Activated naive CD4-positive, alpha-beta T cell treated with anti-CD3 and anti-CD28 coated beads, Interleukin-2, amount 10 ng/mL, durations not matched to agents 7 days and 5 days (primary cell): ENCODE results near the gene MEAF6.
"Not testable (repeated sequence)": the region's sequence is repeated elsewhere in the genome, so short reads cannot be mapped to it uniquely, and the experiment has no call there.

Experiments used
- CTCF ChIA-PET: fragments of 350-600 bp; sonication (Branson Sonifier 250); formaldehyde crosslinking; loops from one replicate; lab custom pipeline; 2021; ENCODE audit warnings: antibody characterized with exemption; lab: Charles Lee
- DNase-seq: peaks from one replicate; pipeline ENCODE4 v3.0.0-alpha.2; 2020
- H3K27ac Mint-ChIP-seq: one replicate; pipeline ENCODE4 v1.8.0; 2021; ENCODE audit warnings: mild to moderate bottlenecking, moderate library complexity, mixed read lengths
- H3K27me3 Mint-ChIP-seq: one replicate; pipeline ENCODE4 v1.8.0; 2021; ENCODE audit warnings: mild to moderate bottlenecking, mixed read lengths
- H3K36me3 Mint-ChIP-seq: one replicate; pipeline ENCODE4 v1.8.0; 2021; ENCODE audit warnings: mixed read lengths
- H3K4me1 Mint-ChIP-seq: one replicate; pipeline ENCODE4 v1.8.0; 2021; ENCODE audit warnings: mixed read lengths
- H3K4me3 Mint-ChIP-seq: one replicate; pipeline ENCODE4 v1.8.0; 2021; ENCODE audit warnings: mild to moderate bottlenecking, moderate library complexity, mixed read lengths
- H3K9me3 Mint-ChIP-seq: one replicate; pipeline ENCODE4 v1.8.0; 2021; ENCODE audit warnings: mixed read lengths

Gene MEAF6

DNA sequence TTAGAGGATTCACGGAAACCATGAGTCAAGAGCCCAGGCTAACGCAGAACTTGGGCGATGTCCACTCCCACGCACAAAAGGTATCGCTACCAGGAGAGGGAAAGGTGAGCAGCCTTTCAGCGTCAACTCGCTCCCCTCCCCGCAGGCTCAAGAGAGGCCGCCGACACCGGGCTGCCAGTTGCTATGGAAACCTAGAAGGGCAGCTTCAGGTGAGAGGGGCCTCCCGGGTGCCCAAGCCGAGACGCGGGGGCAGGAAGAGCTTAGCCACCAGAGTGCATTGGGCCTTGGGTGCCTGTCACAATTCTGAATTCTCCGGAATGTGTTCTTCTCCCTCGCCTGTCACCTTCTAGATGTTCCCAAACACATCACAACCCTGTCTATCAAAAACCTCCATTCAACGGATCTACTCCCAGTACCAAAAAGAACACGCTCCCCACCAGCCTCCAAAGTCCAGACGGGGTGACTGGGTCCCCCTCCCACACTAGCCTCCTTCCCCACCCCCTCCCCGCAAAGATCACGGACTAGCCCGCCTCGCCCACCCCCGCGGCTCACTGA lies 694 bp downstream of the MEAF6 start:
- DNase-seq = peak; percentile 62
- peak overlapping the region; percentile 88 for H3K4me3 Mint-ChIP-seq

GRCh38 chr1:37509181-37509580 lies 5.4 kb downstream of the MEAF6 start:
- H3K4me1 Mint-ChIP-seq = peaks cover 30% of the 10 kb centered on the region
- no peak for DNase-seq
- no peaks in the 10 kb centered on the region for H3K9me3 Mint-ChIP-seq
- no peak overlapping the region for H3K27ac Mint-ChIP-seq
- CTCF ChIA-PET = interaction anchor here (0.6 to 2.0 kb wide), 8 partner anchors 8 to 173 kb away, joined by 3 to 9 read pairs (median 4); partner anchors contain the start of gene ZC3H12A
- H3K36me3 Mint-ChIP-seq = peaks cover 47% of the 10 kb centered on the region
- H3K4me3 Mint-ChIP-seq = no peak overlapping the region
- H3K27me3 Mint-ChIP-seq = no peaks in the 10 kb centered on the region

More for the DNA sequence above, 694 bp downstream of the MEAF6 start:
- Mint-ChIP-seq H3K36me3 (peaks cover 23% of the 10 kb centered on the region), H3K27ac (peak overlapping the region; percentile 86), H3K4me1 (peaks cover 40% of the 10 kb centered on the region), H3K9me3 (no peaks in the 10 kb centered on the region), H3K27me3 (peaks cover 4% of the 10 kb centered on the region)
- CTCF ChIA-PET = interaction anchor here (1.1 to 2.4 kb wide), 8 partner anchors 8 to 59 kb away, joined by 3 to 17 read pairs (median 4); no protein-coding TSS in a partner anchor

DNA sequence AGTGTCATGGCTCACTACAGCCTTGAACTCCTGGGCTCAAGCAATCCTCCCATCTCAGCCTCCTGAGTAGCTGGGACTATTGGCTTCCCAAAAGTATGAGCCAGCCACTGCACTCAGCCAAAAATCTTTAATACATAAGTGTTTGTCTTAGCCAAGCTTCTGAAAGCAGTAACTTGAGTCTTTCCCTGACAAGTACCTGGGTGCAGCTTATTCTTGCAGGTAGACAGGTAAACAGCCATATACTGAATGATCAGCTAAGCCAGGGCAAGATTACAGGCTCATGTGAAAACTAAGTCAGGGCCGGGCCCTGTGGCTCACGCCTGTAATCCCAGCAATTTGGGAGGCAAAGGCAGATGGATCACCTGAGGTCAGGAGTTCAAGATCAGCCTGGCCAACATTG lies 7.8 kb downstream of the MEAF6 start:
- Mint-ChIP-seq H3K4me1 (peaks cover 17% of the 10 kb centered on the region), H3K36me3 (peaks cover 40% of the 10 kb centered on the region), H3K27me3 (no peaks in the 10 kb centered on the region), H3K27ac (no peak overlapping the region), H3K9me3 (no peaks in the 10 kb centered on the region), H3K4me3 (no peak overlapping the region)
- no peak for DNase-seq
- CTCF ChIA-PET = interaction anchor here (0.9 kb wide), 1 partner anchor 21 kb away, joined by 4 read pairs; no protein-coding TSS in a partner anchor

- H3K27ac Mint-ChIP-seq, H3K9me3 Mint-ChIP-seq, H3K4me3 Mint-ChIP-seq, H3K27me3 Mint-ChIP-seq, DNase-seq, H3K4me1 Mint-ChIP-seq: not testable (repeated sequence)
- CTCF ChIA-PET = interaction anchor here (0.6 to 1.1 kb wide), 4 partner anchors 9 to 151 kb away, joined by 3 to 7 read pairs (median 4); partner anchors contain the start of gene MEAF6
- peaks cover 43% of the 10 kb centered on the region for H3K36me3 Mint-ChIP-seq
Measured at GRCh38 chr1:37502791-37503190, 11.8 kb downstream of the MEAF6 start.

- H3K27ac Mint-ChIP-seq = no peak overlapping the region
Measured at GRCh38 chr1:37502104-37502503, 12.5 kb downstream of the MEAF6 start.

DNA sequence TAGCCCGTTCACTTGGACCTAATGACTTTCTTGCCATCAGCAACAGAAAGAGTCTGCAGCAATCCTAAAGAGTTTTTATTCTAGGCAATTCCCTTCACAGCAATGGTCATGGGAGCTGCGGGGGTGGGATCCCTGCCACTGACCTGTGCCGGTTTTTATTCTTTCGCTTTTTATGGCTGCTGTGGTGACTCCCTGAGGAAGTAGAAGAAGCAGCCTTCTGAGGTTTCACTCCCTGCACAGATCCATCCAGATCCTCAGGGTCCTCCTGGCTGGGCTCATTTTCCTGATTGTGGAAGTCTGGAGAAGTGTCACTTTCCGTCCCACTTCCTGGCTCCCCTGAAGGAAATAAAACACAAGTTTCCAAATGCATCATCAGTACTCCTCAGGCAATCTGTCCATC lies 12.9 kb downstream of the MEAF6 start:
- no peak for DNase-seq
- Mint-ChIP-seq H3K9me3 (no peaks in the 10 kb centered on the region), H3K27ac (no peak overlapping the region), H3K27me3 (no peaks in the 10 kb centered on the region), H3K36me3 (peaks cover 35% of the 10 kb centered on the region), H3K4me3 (no peak overlapping the region), H3K4me1 (peaks cover 2% of the 10 kb centered on the region)
- CTCF ChIA-PET = interaction anchor here (1.4 kb wide), 1 partner anchor 8 kb away, joined by 5 read pairs; no protein-coding TSS in a partner anchor

More at GRCh38 chr1:37502104-37502503, 12.5 kb downstream of the MEAF6 start:
- CTCF ChIA-PET = interaction anchor here (0.6 kb wide), 1 partner anchor 101 kb away, joined by 5 read pairs; no protein-coding TSS in a partner anchor
- Mint-ChIP-seq H3K27me3 (no peaks in the 10 kb centered on the region), H3K4me1 (peaks cover 2% of the 10 kb centered on the region), H3K36me3 (peaks cover 36% of the 10 kb centered on the region), H3K9me3 (no peaks in the 10 kb centered on the region), H3K4me3 (no peak overlapping the region)
- DNase-seq = no peak

- peaks cover 2% of the 10 kb centered on the region for H3K4me1 Mint-ChIP-seq
- no peak overlapping the region for H3K27ac Mint-ChIP-seq
- no peak overlapping the region for H3K4me3 Mint-ChIP-seq
- no peak for DNase-seq
- H3K36me3 Mint-ChIP-seq = peaks cover 30% of the 10 kb centered on the region
- no peaks in the 10 kb centered on the region for H3K9me3 Mint-ChIP-seq
- CTCF ChIA-PET = interaction anchor here (1.0 to 6.3 kb wide), 3 partner anchors 10 to 15 kb away, joined by 3 to 43 read pairs (median 4); partner anchors contain the start of gene MEAF6
- no peaks in the 10 kb centered on the region for H3K27me3 Mint-ChIP-seq
Measured at GRCh38 chr1:37498872-37499617, 15.5 kb downstream of the MEAF6 start.

DNA sequence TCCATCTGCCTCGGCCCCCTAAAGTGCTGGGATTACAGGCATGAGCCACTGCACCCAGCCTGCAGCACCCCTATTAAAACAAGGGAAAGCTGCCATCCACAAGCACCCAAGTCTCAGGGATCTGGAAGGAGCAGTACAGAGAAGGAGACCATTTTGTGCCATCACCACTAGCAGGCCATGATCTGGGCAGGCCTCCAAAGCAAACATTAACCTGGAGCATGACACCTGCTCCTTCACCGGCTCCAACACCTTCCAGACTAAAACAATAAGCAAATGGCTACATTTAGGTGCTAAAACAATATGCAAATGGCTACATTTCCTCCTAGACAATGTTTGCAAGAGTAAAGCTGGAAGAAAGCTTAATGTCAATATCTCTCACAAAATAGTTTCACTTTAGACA lies 16.7 kb downstream of the MEAF6 start:
- DNase-seq = no peak
- CTCF ChIA-PET = interaction anchor here (1.4 to 6.3 kb wide), 2 partner anchors 12 to 17 kb away, joined by 4 to 43 read pairs; partner anchors contain the start of gene MEAF6
- Mint-ChIP-seq H3K36me3 (peaks cover 40% of the 10 kb centered on the region), H3K4me1 (peaks cover 2% of the 10 kb centered on the region), H3K9me3 (no peaks in the 10 kb centered on the region), H3K27me3 (no peaks in the 10 kb centered on the region), H3K4me3 (no peak overlapping the region), H3K27ac (no peak overlapping the region)

DNA sequence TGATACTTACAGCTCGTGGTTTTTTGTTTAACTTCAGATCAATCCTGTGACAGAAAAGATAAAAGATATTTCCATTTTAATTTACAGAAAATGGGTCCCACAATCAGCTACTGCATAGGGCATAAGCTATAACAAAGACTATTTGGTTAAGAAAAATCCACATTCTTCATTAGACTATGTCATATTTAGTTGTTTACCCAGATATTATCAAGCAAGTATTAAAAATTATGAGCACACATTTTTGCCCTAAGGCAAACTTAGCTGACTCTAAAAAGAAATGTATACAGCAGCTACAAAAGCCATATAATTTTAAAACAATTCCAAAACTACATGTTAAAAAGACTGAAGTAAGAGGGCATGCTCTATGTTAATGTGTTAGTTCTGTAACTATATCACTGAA lies 18.7 kb downstream of the MEAF6 start:
- H3K4me1 Mint-ChIP-seq = peaks cover 2% of the 10 kb centered on the region
- peaks cover 33% of the 10 kb centered on the region for H3K36me3 Mint-ChIP-seq
- no peaks in the 10 kb centered on the region for H3K27me3 Mint-ChIP-seq
- CTCF ChIA-PET = interaction anchor here (1.8 to 6.3 kb wide), 4 partner anchors 10 to 41 kb away, joined by 4 to 43 read pairs (median 7); no protein-coding TSS in a partner anchor
- no peaks in the 10 kb centered on the region for H3K9me3 Mint-ChIP-seq
- DNase-seq = no peak
- H3K27ac Mint-ChIP-seq = no peak overlapping the region
- H3K4me3 Mint-ChIP-seq = no peak overlapping the region

DNA sequence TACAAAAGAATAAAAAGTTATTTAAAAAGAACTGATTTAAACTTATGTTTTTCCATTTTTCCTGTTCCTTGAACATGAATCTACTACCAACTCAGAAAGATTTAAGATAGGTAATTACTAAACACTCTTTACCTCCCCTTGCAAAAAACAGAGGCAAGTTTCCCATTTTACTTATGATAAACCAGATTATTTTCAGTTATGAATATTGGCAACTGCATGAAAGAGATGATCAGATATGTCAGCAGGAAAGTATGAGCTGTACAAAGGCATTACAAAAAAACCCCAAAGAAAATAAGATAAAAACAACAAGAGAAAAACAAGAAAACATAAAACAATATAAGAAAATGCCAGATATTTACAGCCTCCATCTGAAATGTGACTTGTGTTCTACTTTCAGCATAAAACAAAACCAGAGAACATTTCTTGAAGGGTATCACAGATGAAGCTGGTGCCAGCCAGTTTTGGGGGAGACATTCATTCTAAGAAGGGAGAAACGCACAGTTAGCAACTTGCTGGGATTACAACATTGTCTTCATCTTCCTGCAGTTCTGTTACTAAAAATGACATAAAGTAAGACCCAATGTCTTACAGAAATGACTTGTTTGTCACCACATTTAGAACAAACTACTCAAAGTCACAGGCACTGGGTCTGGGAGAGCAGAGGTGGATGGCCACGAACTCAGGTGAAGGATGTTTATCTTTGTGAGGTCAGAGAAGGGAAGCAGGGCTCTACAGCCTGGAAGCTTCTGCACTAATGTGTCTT lies 21.0 kb downstream of the MEAF6 start:
- peaks cover 27% of the 10 kb centered on the region for H3K36me3 Mint-ChIP-seq
- H3K27ac Mint-ChIP-seq = peak overlapping the region; percentile 50
- CTCF ChIA-PET = interaction anchor here (0.7 to 0.9 kb wide), 2 partner anchors 10 to 191 kb away, joined by 3 read pairs; no protein-coding TSS in a partner anchor
- no peak overlapping the region for H3K4me3 Mint-ChIP-seq
- H3K9me3 Mint-ChIP-seq = no peaks in the 10 kb centered on the region
- peaks cover 2% of the 10 kb centered on the region for H3K4me1 Mint-ChIP-seq
- no peaks in the 10 kb centered on the region for H3K27me3 Mint-ChIP-seq
- DNase-seq = no peak

GRCh38 chr1:37487619-37487984 lies 27.0 kb downstream of the MEAF6 start:
- DNase-seq = no peak
- CTCF ChIA-PET = interaction anchor here (0.7 to 8.3 kb wide), 20 partner anchors 9 to 1326 kb away, joined by 3 to 261 read pairs (median 6); partner anchors contain the start of genes DNALI1, MEAF6 and ZC3H12A
- H3K4me1 Mint-ChIP-seq = peaks cover 10% of the 10 kb centered on the region
- H3K36me3 Mint-ChIP-seq = peaks cover 16% of the 10 kb centered on the region
- H3K9me3 Mint-ChIP-seq = no peaks in the 10 kb centered on the region
- peak overlapping the region; percentile 1 for H3K27ac Mint-ChIP-seq
- H3K4me3 Mint-ChIP-seq = no peak overlapping the region
- no peaks in the 10 kb centered on the region for H3K27me3 Mint-ChIP-seq

GRCh38 chr1:37486680-37487618 lies 27.6 kb downstream of the MEAF6 start:
- no peaks in the 10 kb centered on the region for H3K9me3 Mint-ChIP-seq
- no peak overlapping the region for H3K4me3 Mint-ChIP-seq
- H3K36me3 Mint-ChIP-seq = peaks cover 21% of the 10 kb centered on the region
- CTCF ChIA-PET = interaction anchor here (0.7 to 8.3 kb wide), 20 partner anchors 8 to 1326 kb away, joined by 3 to 261 read pairs (median 6); partner anchors contain the start of genes DNALI1, MEAF6 and ZC3H12A
- peak overlapping the region; percentile 1 for H3K27ac Mint-ChIP-seq
- H3K4me1 Mint-ChIP-seq = peaks cover 14% of the 10 kb centered on the region
- DNase-seq = peak; percentile 84
- H3K27me3 Mint-ChIP-seq = no peaks in the 10 kb centered on the region
